ENCODE results near the gene ACAP2.

DNA sequence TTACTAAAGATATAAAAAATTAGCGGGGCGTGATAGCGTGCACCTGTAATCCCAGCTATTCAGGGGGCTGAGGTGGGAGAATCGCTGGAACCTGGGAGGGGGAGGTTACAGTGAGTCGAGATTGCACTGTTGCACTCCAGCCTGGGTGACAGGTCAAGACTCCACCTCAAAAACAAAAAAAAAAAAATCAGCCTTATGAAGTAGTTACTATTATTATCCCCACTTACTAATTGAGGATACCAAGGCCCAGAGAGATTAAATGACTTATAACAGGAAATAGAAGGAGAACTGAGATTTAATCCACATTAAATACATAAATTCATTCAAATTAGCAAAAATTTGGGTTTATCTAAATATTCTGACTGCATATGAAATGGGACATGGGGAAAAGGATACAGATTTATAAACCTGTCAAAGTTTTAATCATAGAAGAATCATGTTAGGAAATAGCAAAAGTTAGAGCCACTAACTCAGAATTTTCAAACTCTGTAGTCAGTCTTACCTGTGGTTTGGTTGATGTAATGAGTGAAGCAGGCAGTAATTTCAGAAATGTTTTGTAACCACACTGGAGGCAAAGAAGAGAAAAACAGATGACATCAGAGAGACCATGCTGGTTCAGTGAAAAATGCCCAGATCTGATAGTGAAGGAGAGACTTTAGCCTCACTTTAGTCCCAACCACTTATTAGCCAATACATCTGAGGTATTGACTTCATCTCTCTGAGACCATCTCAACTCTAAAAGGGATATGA, 25.0 kb upstream of the ACAP2 start:
- TF ChIP-seq, protein P1, sequence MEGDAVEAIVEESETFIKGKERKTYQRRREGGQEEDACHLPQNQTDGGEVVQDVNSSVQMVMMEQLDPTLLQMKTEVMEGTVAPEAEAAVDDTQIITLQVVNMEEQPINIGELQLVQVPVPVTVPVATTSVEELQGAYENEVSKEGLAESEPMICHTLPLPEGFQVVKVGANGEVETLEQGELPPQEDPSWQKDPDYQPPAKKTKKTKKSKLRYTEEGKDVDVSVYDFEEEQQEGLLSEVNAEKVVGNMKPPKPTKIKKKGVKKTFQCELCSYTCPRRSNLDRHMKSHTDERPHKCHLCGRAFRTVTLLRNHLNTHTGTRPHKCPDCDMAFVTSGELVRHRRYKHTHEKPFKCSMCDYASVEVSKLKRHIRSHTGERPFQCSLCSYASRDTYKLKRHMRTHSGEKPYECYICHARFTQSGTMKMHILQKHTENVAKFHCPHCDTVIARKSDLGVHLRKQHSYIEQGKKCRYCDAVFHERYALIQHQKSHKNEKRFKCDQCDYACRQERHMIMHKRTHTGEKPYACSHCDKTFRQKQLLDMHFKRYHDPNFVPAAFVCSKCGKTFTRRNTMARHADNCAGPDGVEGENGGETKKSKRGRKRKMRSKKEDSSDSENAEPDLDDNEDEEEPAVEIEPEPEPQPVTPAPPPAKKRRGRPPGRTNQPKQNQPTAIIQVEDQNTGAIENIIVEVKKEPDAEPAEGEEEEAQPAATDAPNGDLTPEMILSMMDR (IDR thresholded peaks at IDR 0.05; ENCODE audit: insufficient read depth, low read depth, low read length), result no peak
- TF ChIP-seq EZH2 (IDR thresholded peaks at IDR 0.05; ENCODE audit: insufficient read depth, low read length), result no peak
